ENCODE results near the gene RET. TPM values are rescaled to one million over a fixed set of nuclear protein-coding genes. Genes with fewer than 3 reads are reported as not detected.

RET gene
- total RNA-seq, 4 donors from 2014 or later: 0.27 to 2.1 (median 0.88) TPM

DNA sequence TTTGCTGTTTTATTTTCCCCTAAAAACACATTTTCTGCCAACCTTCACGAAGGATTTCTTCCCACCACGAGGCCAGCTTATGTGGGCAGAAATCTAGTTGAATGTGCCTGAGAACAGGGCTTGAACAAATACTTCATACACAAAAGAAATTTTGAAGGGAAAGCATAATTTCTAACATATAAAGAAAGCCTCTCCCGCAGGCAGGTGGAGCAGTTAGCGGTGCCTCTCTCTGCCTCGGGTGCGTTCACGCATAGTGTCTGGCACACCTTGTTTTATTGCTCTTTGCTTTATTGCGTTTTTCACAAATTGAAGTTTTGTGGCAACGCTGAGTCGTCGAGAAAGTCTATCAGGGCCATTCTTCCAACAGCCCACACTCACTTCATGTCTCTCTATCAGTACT is 54.4 kb downstream of the RET start:
- no peaks in the 10 kb centered on the region for H3K36me3 ChIP-seq
- no peak for TF ChIP-seq POLR2A (IDR thresholded peaks at IDR 0.05)
- TF ChIP-seq, protein P1, sequence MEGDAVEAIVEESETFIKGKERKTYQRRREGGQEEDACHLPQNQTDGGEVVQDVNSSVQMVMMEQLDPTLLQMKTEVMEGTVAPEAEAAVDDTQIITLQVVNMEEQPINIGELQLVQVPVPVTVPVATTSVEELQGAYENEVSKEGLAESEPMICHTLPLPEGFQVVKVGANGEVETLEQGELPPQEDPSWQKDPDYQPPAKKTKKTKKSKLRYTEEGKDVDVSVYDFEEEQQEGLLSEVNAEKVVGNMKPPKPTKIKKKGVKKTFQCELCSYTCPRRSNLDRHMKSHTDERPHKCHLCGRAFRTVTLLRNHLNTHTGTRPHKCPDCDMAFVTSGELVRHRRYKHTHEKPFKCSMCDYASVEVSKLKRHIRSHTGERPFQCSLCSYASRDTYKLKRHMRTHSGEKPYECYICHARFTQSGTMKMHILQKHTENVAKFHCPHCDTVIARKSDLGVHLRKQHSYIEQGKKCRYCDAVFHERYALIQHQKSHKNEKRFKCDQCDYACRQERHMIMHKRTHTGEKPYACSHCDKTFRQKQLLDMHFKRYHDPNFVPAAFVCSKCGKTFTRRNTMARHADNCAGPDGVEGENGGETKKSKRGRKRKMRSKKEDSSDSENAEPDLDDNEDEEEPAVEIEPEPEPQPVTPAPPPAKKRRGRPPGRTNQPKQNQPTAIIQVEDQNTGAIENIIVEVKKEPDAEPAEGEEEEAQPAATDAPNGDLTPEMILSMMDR (IDR thresholded peaks at IDR 0.05): no peak
- 87 to 89% methylated on average over 11 of the region's 11 CpGs for WGBS, 2 donors
- intact Hi-C loops (cut with DNase I): no loop called here
- DNase-seq: no peak
- no peaks in the 10 kb centered on the region for H3K4me1 ChIP-seq
- H3K27me3 ChIP-seq: no peaks in the 10 kb centered on the region
- no peak overlapping the region for H3K27ac ChIP-seq
- no peaks in the 10 kb centered on the region for H3K9me3 ChIP-seq
- no peak overlapping the region for H3K4me3 ChIP-seq (replicated peaks in 1 of 3)

DNA sequence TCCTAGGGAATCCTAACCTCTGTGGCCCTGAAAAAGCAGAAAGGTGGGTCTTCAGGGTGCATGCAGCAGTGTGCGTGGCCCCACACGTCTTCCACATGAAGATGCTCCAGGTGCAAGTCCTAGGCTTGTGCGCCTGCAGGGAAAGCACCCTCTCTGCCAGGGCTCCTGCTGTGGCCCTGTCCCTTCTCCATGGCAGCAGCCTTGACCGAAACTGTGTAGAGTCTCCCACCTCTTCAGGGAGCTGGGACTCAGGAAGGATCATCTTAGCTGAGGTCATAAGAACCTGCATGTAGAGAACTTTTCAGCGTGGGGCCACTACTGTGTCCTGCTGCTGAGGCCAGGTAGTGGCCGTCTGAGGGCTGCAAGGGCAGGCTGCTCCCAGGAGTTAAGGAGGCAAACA is 55.0 kb downstream of the RET start:
- TF ChIP-seq POLR2A (IDR thresholded peaks at IDR 0.05): no peak
- H3K27ac ChIP-seq: no peak overlapping the region
- H3K36me3 ChIP-seq: no peaks in the 10 kb centered on the region
- no peaks in the 10 kb centered on the region for H3K27me3 ChIP-seq
- intact Hi-C loops (cut with DNase I): no loop called here
- no peak for DNase-seq
- no peaks in the 10 kb centered on the region for H3K9me3 ChIP-seq
- no peak overlapping the region for H3K4me3 ChIP-seq (replicated peaks in 1 of 3)
- H3K4me1 ChIP-seq: peaks cover 0 to under 1% of the 10 kb centered on the region in 2 donors
- WGBS, 2 donors: 84 to 89% methylated on average over 6 of the region's 6 CpGs

DNA sequence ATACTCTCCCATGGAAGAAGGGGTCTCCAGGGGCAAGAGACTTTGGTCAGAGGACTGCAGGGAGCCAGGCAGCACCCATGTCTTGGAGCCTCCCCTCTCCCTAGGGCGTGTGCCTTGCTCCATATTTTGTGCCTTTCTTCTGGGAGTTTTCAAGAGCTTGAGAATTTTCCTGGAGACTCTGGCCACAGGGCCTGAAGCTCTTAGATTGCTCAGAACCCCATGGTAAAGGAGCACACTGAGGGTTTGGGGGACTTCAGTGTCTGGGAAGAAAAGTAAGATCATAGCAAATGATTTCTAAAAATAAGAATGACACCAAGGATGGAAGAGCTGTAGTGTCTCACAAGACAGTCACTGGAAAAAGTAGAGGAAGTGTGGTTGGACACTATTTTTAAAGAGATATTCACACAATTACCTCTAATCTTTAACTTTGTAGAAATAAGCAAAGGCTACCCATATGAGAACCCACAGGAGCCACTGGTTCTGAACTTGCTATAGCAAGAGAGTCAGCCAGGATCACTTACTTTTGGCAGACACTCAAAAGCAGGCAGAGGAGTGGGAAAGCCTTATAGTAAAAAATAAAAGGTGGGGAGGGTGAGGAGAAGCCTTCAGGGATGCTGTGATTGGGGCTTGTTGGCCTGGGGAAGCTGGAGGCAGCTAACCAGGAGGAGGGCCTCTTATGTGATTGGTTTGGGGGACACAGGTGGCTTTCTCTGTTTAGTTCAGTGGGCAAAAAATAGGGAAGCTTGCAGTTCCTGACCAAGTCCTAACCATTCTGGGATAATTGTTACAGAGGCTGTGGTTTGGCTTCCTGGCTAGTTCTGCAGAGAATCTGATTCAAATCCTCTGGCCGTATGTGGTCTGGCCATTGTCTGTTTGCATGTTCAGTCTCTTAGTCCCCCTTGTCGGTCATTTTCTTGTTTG is 56.3 kb downstream of the RET start:
- Histone ChIP-seq H3K9me3 (no peaks in the 10 kb centered on the region), H3K27ac (no peak overlapping the region), H3K4me1 (peaks cover 4 to 6% of the 10 kb centered on the region in 2 donors), H3K36me3 (no peaks in the 10 kb centered on the region), H3K27me3 (no peaks in the 10 kb centered on the region), H3K4me3 (replicated peaks in 1 of 3) (no peak overlapping the region)
- 78 to 90% methylated on average over 3 of the region's 3 CpGs for WGBS, 2 donors
- intact Hi-C loops (cut with DNase I): no loop called here
- TF ChIP-seq, protein P1 (IDR thresholded peaks at IDR 0.05): no peak
- TF ChIP-seq POLR2A (IDR thresholded peaks at IDR 0.05): no peak
- DNase-seq: no peak

DNA sequence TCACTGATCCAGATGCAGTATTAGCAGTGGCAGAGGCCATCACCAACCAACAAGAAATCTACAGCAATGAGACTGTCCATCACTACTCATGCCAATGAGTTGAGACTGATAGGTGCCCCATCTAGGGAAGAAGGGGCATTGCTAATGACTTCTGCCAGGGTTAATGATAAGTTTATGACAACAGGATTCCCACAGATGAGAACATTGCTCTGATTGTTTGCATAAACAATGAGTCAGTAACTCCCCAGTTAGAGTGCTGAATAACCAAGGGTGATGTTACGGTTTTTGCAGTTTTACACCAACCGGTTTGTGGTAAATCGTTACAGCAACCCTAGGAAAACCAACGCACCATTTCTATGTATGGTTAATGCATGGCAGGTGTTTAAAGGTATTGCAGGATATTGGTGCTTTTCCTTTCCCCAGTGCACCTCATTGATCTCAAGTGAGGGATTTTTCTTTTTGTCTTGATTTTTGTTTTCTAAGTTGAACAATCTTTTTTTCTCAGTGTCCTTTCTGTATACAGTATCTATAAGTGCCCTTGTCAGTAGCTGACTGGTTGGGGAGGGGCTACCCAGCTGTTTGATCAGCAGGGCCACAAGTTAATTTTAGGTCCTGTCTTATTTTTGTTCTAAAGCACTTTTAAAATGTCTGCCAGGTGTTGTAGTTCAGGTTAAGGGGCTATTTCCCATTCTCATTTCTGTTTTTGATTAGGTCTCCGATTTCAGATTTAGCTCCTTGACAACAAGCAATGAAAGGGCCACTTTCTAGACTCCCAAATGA is 57.4 kb downstream of the RET start:
- Histone ChIP-seq H3K36me3 (no peaks in the 10 kb centered on the region), H3K27ac (no peak overlapping the region), H3K27me3 (no peaks in the 10 kb centered on the region), H3K4me3 (replicated peaks in 1 of 3) (no peak overlapping the region), H3K4me1 (peaks cover 7 to 9% of the 10 kb centered on the region in 2 donors), H3K9me3 (no peaks in the 10 kb centered on the region)
- DNase-seq: no peak
- TF ChIP-seq, protein P1 (IDR thresholded peaks at IDR 0.05): no peak
- no peak for TF ChIP-seq POLR2A (IDR thresholded peaks at IDR 0.05)
- intact Hi-C loops (cut with DNase I): no loop called here
- WGBS, 2 donors: 89 to 94% methylated on average over 5 of the region's 5 CpGs

DNA sequence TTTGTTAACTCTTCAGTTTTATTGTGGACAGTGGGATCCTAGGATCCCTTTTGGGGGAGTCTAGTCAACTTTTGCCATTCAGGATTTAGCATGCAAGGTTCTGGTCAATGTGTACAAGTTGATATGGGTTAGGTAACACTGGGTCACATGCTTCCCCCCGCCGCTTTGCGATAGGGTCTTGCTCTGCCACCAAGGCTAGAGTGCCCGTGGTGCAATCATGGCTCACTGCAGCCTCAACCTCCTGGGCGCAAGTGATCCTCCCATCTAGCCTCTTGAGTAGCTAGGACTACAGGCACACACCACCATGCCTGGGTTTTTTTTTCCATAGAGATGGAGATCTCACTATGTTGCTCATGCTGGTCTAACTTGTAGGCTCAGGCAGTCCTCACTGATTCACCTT is 58.2 kb downstream of the RET start:
- 89 to 99% methylated on average over 5 of the region's 5 CpGs for WGBS, 2 donors
- TF ChIP-seq POLR2A (IDR thresholded peaks at IDR 0.05): no peak
- TF ChIP-seq, protein P1 (IDR thresholded peaks at IDR 0.05): no peak
- intact Hi-C loops (cut with DNase I): no loop called here

More for the DNA sequence above, 58.2 kb downstream of the RET start:
- peaks cover 15 to 16% of the 10 kb centered on the region in 2 donors for H3K4me1 ChIP-seq
- no peaks in the 10 kb centered on the region for H3K27me3 ChIP-seq
- H3K9me3 ChIP-seq: no peaks in the 10 kb centered on the region
- H3K4me3 ChIP-seq (replicated peaks in 1 of 3): no peak overlapping the region
- H3K36me3 ChIP-seq: no peaks in the 10 kb centered on the region
- no peak overlapping the region for H3K27ac ChIP-seq
- DNase-seq: no peak

All from thyroid gland (tissue), 4 donors.